Measurements from ENCODE around the gene U2AF2.

U2AF2 gene

GRCh38 chr19:55675661-55676354 lies 21.0 kb downstream of the U2AF2 start:
- peak; percentile 42 for DNase-seq (ENCODE audit: low spot score)

- peak; percentile 47 for DNase-seq (ENCODE audit: low spot score)
Measured at GRCh38 chr19:55676383-55676782, 21.5 kb downstream of the U2AF2 start.

GRCh38 chr19:55676889-55677505 lies 22.2 kb downstream of the U2AF2 start:
- DNase-seq (ENCODE audit: low spot score): peak; percentile 26

- peak; percentile 24 for DNase-seq (ENCODE audit: low spot score)
Measured at GRCh38 chr19:55677572-55678028, 22.8 kb downstream of the U2AF2 start.

- peak; percentile 97 for DNase-seq (ENCODE audit: low spot score)
Measured at GRCh38 chr19:55678121-55678671, 23.4 kb downstream of the U2AF2 start.

GRCh38 chr19:55679343-55680257 lies 24.8 kb downstream of the U2AF2 start:
- DNase-seq (ENCODE audit: low spot score): no peak

- DNase-seq (ENCODE audit: low spot score): no peak
Measured at GRCh38 chr19:55680339-55681130, 25.7 kb downstream of the U2AF2 start.

- DNase-seq (ENCODE audit: low spot score): no peak
Measured at GRCh38 chr19:55681131-55682092, 26.6 kb downstream of the U2AF2 start.

GRCh38 chr19:55683449-55684261 lies 28.8 kb downstream of the U2AF2 start:
- no peak for DNase-seq (ENCODE audit: low spot score)

GRCh38 chr19:55684946-55685681 lies 30.3 kb downstream of the U2AF2 start:
- no peak for DNase-seq (ENCODE audit: low spot score)

GRCh38 chr19:55685776-55686175 lies 30.9 kb downstream of the U2AF2 start:
- no peak for DNase-seq (ENCODE audit: low spot score)

- DNase-seq (ENCODE audit: low spot score): no peak
Measured at GRCh38 chr19:55686311-55687050, 31.6 kb downstream of the U2AF2 start.

- no peak for DNase-seq (ENCODE audit: low spot score)
Measured at GRCh38 chr19:55687281-55688201, 32.7 kb downstream of the U2AF2 start.

GRCh38 chr19:55688422-55689218 lies 33.8 kb downstream of the U2AF2 start:
- peak; percentile 32 for DNase-seq (ENCODE audit: low spot score)

- no peak for DNase-seq (ENCODE audit: low spot score)
Measured at GRCh38 chr19:55689411-55690108, 34.7 kb downstream of the U2AF2 start.

Measured in NAMALWA (cell line).